ENCODE data around the gene CLTA.
"Not testable (repeated sequence)": the region's sequence is repeated elsewhere in the genome, so short reads cannot be mapped to it uniquely, and the experiment has no call there.

Gene CLTA

DNA sequence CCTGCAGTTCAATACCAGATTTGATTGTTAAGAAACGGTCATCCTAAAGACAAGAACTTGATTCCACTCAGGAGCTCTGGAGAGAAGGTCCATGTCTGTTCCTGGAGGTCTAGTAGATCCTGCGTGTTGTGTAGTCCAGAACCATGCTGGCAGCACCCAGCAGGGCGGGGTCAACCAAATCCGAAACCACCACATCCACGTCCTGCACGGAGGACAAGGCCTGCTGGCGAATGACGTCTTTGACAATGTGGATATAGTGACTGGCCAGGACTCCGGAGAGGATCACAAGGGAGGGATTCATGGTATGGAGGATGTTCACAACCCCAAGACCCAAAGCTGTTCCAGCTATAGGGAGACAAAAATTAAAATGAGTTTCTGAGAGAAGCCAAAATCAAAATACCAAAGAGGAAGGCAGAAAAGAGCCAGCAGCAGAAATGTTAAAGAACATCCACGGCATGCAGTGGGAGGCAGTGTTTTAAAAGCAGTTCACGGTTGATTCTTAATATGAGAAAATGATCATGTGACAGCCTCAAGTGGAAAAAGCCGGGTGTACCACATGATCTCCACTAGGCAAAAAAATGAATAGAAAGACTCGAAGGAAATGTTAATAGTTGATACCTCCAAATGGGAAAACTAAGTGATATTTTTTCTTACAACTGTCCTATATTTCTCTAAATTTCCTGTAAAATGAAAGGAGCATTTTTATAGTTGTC is 26.7 kb downstream of the CLTA start:
- no peaks in the 10 kb centered on the region for H3K9me3 ChIP-seq (ENCODE audit: insufficient read depth, low read depth, low read length)
- H3K27me3 ChIP-seq (ENCODE audit: insufficient read depth, low read length) = no peaks in the 10 kb centered on the region
- H3K27ac ChIP-seq (ENCODE audit: low read length) = no peak overlapping the region
- H3K36me3 ChIP-seq (ENCODE audit: insufficient read depth, low read depth, low read length) = peaks cover 91% of the 10 kb centered on the region
- no peak overlapping the region for H3K9ac ChIP-seq (ENCODE audit: low read depth, low read length)
- no peaks in the 10 kb centered on the region for H3K4me1 ChIP-seq (ENCODE audit: insufficient read depth, low read length)
- H3K4me3 ChIP-seq (ENCODE audit: low read length) = no peak overlapping the region

DNA sequence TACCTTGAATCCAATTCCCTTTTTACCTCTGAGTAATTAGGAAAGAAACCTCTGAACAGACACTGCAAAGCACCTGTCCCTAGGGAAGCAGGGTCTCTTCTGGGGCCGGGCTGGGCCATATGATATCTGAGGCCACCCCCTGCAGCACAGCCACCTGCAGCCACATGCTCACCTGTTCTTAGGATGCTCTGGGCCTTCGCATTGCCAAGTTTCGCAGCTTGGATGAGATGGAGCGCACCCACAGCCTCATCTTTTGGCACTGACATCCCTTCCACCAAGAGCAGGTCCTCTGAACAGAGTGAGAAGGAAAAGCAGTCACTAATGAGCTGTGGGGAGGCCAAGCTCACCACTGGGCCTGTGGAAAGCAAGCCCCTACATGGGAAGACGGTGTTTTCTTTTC is 27.3 kb downstream of the CLTA start:
- H3K36me3 ChIP-seq (ENCODE audit: insufficient read depth, low read depth, low read length) = peaks cover 91% of the 10 kb centered on the region
- H3K9me3 ChIP-seq (ENCODE audit: insufficient read depth, low read depth, low read length) = no peaks in the 10 kb centered on the region
- no peak overlapping the region for H3K4me3 ChIP-seq (ENCODE audit: low read length)
- no peaks in the 10 kb centered on the region for H3K4me1 ChIP-seq (ENCODE audit: insufficient read depth, low read length)
- no peaks in the 10 kb centered on the region for H3K27me3 ChIP-seq (ENCODE audit: insufficient read depth, low read length)
- no peak overlapping the region for H3K27ac ChIP-seq (ENCODE audit: low read length)
- H3K9ac ChIP-seq (ENCODE audit: low read depth, low read length) = no peak overlapping the region

DNA sequence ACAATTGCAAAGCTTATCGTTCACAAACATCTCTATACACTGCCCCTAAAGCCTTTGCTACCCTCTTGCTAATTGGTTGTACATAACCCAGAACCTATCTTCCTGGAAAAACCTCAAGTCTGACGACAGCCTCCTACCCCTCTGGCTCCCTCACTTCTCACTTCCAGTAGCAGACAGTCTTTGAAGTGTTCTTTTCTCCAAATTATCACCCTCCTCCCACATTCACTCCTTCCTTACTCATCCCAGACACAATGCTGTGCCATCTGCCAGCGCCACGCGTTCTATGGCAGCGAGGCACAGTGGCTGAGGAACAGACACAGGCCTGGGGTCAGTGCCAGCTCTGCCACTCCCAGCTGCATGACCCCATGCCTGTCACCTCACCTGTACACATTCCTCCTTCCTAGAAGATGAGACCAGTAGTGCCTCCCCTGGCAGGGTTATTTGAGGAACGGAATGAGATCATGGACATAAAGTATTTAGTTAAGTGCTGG is 27.7 kb downstream of the CLTA start:
- Histone ChIP-seq H3K27me3 (ENCODE audit: insufficient read depth, low read length) (no peaks in the 10 kb centered on the region), H3K9ac (ENCODE audit: low read depth, low read length) (no peak overlapping the region), H3K4me1 (ENCODE audit: insufficient read depth, low read length) (no peaks in the 10 kb centered on the region), H3K27ac (ENCODE audit: low read length) (no peak overlapping the region), H3K36me3 (ENCODE audit: insufficient read depth, low read depth, low read length) (peaks cover 91% of the 10 kb centered on the region), H3K9me3 (ENCODE audit: insufficient read depth, low read depth, low read length) (no peaks in the 10 kb centered on the region), H3K4me3 (ENCODE audit: low read length) (no peak overlapping the region)

DNA sequence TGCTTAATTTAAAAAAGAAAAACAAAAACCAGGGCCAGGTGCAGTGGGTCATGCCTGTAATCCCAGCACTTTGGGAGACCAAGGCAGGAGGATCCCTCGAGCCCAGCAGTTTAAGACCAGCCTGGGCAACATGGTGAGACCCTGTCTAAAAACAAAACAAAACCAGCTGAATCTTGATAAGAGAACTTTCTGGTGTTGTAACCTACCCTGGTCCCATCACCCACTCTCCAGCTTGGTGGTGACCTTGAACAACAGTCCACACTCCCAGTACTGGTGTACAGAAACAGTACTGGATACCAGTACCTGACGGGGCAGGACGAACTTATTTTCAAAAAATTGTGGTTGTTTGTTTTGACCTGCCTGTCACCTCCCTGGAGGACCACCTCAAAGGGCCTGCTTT is 30.9 kb downstream of the CLTA start:
- no peaks in the 10 kb centered on the region for H3K4me1 ChIP-seq (ENCODE audit: insufficient read depth, low read length)
- no peaks in the 10 kb centered on the region for H3K27me3 ChIP-seq (ENCODE audit: insufficient read depth, low read length)
- no peaks in the 10 kb centered on the region for H3K9me3 ChIP-seq (ENCODE audit: insufficient read depth, low read depth, low read length)
- no peak overlapping the region for H3K9ac ChIP-seq (ENCODE audit: low read depth, low read length)
- no peak overlapping the region for H3K4me3 ChIP-seq (ENCODE audit: low read length)
- H3K36me3 ChIP-seq (ENCODE audit: insufficient read depth, low read depth, low read length) = peaks cover 83% of the 10 kb centered on the region
- H3K27ac ChIP-seq (ENCODE audit: low read length) = no peak overlapping the region

DNA sequence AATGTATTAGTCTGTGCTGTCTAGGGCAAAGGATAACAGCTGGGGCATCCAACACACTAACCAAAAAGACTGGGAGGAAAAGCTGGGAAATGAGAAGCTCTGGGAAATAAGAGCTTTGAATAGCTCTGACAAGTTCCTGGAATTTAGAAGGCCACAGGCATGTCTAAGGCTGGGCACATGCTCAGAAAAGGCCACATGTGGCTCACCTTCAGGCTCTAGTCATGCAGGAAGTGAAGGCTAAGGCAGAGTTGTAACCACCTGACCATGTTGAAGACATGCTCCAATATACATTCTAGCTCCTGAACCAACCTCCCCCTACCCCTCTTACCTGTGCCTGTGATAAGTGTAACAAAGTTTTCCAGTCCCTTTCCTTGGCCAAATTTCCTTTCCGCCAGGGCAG is 31.7 kb downstream of the CLTA start:
- Histone ChIP-seq H3K27ac (ENCODE audit: low read length) (no peak overlapping the region), H3K9me3 (ENCODE audit: insufficient read depth, low read depth, low read length) (no peaks in the 10 kb centered on the region), H3K4me1 (ENCODE audit: insufficient read depth, low read length) (no peaks in the 10 kb centered on the region), H3K9ac (ENCODE audit: low read depth, low read length) (no peak overlapping the region), H3K4me3 (ENCODE audit: low read length) (no peak overlapping the region), H3K27me3 (ENCODE audit: insufficient read depth, low read length) (no peaks in the 10 kb centered on the region), H3K36me3 (ENCODE audit: insufficient read depth, low read depth, low read length) (peaks cover 83% of the 10 kb centered on the region)

DNA sequence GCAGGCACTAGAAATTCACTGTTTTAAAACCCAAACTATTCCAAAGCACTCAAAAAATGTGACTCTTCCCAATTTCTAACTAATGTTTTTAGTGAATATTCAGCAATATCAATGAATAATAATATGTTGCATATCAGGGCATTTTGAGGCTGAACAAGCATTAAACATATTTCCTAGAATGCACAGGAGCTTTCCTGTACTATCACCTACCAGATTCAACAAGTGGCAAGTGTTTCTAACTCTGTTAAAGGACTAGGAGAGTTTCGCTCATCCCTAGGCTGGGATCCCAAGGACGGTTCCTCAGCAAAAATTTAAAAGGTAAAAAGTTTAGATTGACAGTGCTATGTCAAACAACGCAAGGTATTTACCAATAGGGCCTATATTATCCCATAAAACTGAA is 46.5 kb downstream of the CLTA start:
- H3K36me3 ChIP-seq (ENCODE audit: insufficient read depth, low read depth, low read length) = peaks cover 20% of the 10 kb centered on the region
- no peaks in the 10 kb centered on the region for H3K9me3 ChIP-seq (ENCODE audit: insufficient read depth, low read depth, low read length)
- no peak overlapping the region for H3K27ac ChIP-seq (ENCODE audit: low read length)
- H3K4me1 ChIP-seq (ENCODE audit: insufficient read depth, low read length) = no peaks in the 10 kb centered on the region
- no peaks in the 10 kb centered on the region for H3K27me3 ChIP-seq (ENCODE audit: insufficient read depth, low read length)
- no peak overlapping the region for H3K4me3 ChIP-seq (ENCODE audit: low read length)
- H3K9ac ChIP-seq (ENCODE audit: low read depth, low read length) = no peak overlapping the region

DNA sequence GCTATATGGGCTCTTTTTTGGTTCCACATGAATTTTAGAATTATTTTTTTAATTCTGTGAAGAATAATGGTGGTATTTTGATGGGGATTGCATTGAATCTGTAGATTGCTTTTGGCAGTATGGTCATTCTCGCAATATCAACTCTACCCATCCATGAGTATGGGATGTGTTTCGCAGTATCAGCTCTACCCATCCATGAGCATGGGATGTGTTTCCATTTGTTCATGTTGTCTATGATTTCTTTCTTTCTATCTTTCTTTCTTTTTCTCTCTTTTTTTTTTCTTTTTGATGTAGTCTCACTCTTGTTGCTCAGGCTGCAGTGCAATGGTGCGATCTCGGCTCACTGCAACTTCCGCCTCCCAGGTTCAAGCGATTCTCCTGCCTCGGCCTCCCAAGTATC is 48.5 kb downstream of the CLTA start:
- H3K27ac ChIP-seq (ENCODE audit: low read length); H3K36me3 ChIP-seq (ENCODE audit: insufficient read depth, low read depth, low read length); H3K27me3 ChIP-seq (ENCODE audit: insufficient read depth, low read length): not testable (repeated sequence)

DNA sequence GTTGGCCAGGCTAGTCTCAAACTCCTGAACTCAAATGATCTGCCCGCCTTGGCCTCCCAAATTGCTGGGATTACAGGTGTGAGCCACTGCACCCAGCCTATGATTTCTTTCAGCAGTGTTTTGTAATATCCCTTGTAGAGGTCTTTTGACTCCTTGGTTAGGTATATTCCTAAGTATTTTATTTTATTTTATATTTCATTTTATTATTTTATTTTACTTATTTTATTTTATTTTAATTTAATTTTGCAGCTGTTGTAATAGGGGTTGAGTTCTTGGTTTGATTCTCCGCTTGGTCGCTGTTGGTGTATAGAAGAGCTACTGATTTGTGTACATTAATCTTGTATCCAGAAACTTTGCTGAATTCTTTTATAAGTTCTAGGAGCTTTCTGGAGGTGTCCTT is 49.0 kb downstream of the CLTA start:
- not testable (repeated sequence) for H3K27ac ChIP-seq (ENCODE audit: low read length); H3K27me3 ChIP-seq (ENCODE audit: insufficient read depth, low read length); H3K9me3 ChIP-seq (ENCODE audit: insufficient read depth, low read depth, low read length)

More for the DNA sequence above, 48.5 kb downstream of the CLTA start:
- not testable (repeated sequence) for H3K9me3 ChIP-seq (ENCODE audit: insufficient read depth, low read depth, low read length); H3K4me1 ChIP-seq (ENCODE audit: insufficient read depth, low read length); H3K4me3 ChIP-seq (ENCODE audit: low read length); H3K9ac ChIP-seq (ENCODE audit: low read depth, low read length)

DNA sequence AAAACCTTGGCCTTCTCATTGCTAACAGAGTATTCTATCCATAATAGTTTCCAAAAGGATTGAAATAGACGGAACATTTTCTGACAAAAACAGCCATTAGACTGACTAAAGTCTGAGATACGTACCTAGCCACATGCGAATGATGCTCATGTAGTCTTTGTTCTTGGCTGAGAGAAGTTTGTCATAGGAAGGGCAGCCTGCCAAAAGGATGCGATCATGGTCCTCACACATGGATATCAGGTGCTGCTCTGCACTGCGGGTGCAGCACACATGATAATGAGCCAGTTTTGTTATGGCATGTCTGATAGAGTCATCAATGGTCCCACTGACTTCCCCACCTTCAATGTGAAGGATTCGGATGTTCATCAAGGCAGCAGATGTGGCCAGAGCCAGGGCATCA is 55.2 kb downstream of the CLTA start:
- no peak overlapping the region for H3K27ac ChIP-seq (ENCODE audit: low read length)
- H3K4me1 ChIP-seq (ENCODE audit: insufficient read depth, low read length) = no peaks in the 10 kb centered on the region
- H3K27me3 ChIP-seq (ENCODE audit: insufficient read depth, low read length) = no peaks in the 10 kb centered on the region
- H3K4me3 ChIP-seq (ENCODE audit: low read length) = no peak overlapping the region
- peaks cover 23% of the 10 kb centered on the region for H3K36me3 ChIP-seq (ENCODE audit: insufficient read depth, low read depth, low read length)
- H3K9me3 ChIP-seq (ENCODE audit: insufficient read depth, low read depth, low read length) = no peaks in the 10 kb centered on the region
- no peak overlapping the region for H3K9ac ChIP-seq (ENCODE audit: low read depth, low read length)

More for the DNA sequence above, 49.0 kb downstream of the CLTA start:
- H3K9ac ChIP-seq (ENCODE audit: low read depth, low read length); H3K36me3 ChIP-seq (ENCODE audit: insufficient read depth, low read depth, low read length); H3K4me3 ChIP-seq (ENCODE audit: low read length); H3K4me1 ChIP-seq (ENCODE audit: insufficient read depth, low read length): not testable (repeated sequence)

DNA sequence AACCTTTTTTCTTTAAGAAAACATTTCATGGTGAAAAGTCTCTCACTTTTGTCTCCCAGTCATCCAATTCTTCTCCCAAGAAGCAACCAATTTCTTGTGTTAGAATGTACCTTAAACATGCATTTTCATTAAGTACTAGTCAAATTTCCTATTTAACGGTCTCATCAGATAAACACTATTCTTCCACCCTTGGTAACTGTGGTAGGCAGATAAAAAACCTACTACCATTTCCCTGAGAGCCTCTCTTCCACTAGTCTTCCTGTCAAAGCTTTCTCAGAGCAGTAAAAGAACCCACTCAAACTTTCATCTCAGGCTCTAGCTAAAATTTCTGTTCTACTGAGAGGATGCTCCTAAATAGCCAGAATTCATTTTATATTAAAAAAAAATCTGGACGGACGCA is 56.6 kb downstream of the CLTA start:
- H3K4me1 ChIP-seq (ENCODE audit: insufficient read depth, low read length) = no peaks in the 10 kb centered on the region
- H3K4me3 ChIP-seq (ENCODE audit: low read length) = no peak overlapping the region
- no peak overlapping the region for H3K9ac ChIP-seq (ENCODE audit: low read depth, low read length)
- peaks cover 23% of the 10 kb centered on the region for H3K36me3 ChIP-seq (ENCODE audit: insufficient read depth, low read depth, low read length)
- no peaks in the 10 kb centered on the region for H3K9me3 ChIP-seq (ENCODE audit: insufficient read depth, low read depth, low read length)
- no peaks in the 10 kb centered on the region for H3K27me3 ChIP-seq (ENCODE audit: insufficient read depth, low read length)
- no peak overlapping the region for H3K27ac ChIP-seq (ENCODE audit: low read length)

DNA sequence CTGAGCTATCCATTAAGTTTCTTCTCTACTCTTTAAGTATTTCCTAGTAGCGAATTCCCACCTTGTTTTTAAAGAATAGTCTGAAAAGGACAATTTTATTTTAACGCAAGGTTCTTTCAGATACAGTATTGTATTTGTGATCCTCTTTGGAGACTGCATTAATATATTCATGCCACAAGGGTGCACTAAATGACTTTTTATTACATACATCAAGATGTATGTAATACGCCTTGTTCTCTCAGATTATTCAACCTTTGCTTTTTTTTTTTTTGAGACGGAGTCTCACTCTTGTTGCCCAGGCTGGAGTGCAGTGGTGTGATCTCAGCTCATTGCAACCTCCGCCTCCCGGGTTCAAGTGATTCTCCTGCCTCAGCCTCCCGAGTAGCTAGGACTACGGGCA is 57.3 kb downstream of the CLTA start:
- not testable (repeated sequence) for H3K4me1 ChIP-seq (ENCODE audit: insufficient read depth, low read length); H3K27me3 ChIP-seq (ENCODE audit: insufficient read depth, low read length); H3K4me3 ChIP-seq (ENCODE audit: low read length); H3K27ac ChIP-seq (ENCODE audit: low read length); H3K9me3 ChIP-seq (ENCODE audit: insufficient read depth, low read depth, low read length); H3K9ac ChIP-seq (ENCODE audit: low read depth, low read length)
- peaks cover 21% of the 10 kb centered on the region for H3K36me3 ChIP-seq (ENCODE audit: insufficient read depth, low read depth, low read length)

DNA sequence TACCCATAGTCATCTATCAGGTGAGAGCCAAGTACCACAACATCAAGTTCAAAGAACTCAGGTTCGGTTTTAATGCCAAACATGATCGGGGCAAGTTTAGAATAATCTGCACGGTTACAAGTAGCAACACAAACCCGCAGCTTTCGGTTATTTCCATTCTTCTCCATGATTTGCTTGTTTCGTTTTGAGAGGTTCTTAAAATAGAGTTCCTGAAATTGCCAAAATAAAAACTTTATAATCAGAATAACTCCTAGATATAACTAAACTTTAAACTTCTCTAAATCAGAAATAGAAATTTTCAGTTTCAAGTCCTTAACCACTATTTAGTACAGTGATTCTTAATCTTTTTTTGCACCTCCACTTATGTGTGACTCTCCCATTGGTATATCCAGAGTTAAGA is 58.5 kb downstream of the CLTA start:
- Histone ChIP-seq H3K9ac (ENCODE audit: low read depth, low read length) (no peak overlapping the region), H3K27me3 (ENCODE audit: insufficient read depth, low read length) (no peaks in the 10 kb centered on the region), H3K27ac (ENCODE audit: low read length) (no peak overlapping the region), H3K36me3 (ENCODE audit: insufficient read depth, low read depth, low read length) (peaks cover 19% of the 10 kb centered on the region), H3K4me3 (ENCODE audit: low read length) (no peak overlapping the region), H3K9me3 (ENCODE audit: insufficient read depth, low read depth, low read length) (no peaks in the 10 kb centered on the region), H3K4me1 (ENCODE audit: insufficient read depth, low read length) (no peaks in the 10 kb centered on the region)

Data from iPS-20b (cell line).